Body of pancreas (tissue), 4 donors: ENCODE results near the gene GOLGA7B. TPM values are rescaled to one million over a fixed set of nuclear protein-coding genes. Genes with fewer than 3 reads are reported as not detected.

Source experiments
- ATAC-seq: fragments of 150-250 bp; one replicate; pipeline ENCODE4 v1.9.1; 2016
- DNase-seq, 4 donors: peaks; one replicate each; pipeline ENCODE4 v3.0.0-alpha.2; 2019
- H3K27ac ChIP-seq, 4 donors: fragments of 200-600 bp; sonication (generic); 1 replicate in 3 of 4; 2 replicates in 1 of 4; pipeline versions ENCODE4 v1.5.1 to v1.6.1; 2016 to 2019; ENCODE audit warnings: mild to moderate bottlenecking in 1 of 4, mixed read lengths in 1 of 4, moderate library complexity in 1 of 4
- H3K27me3 ChIP-seq, 2 donors: fragments of 200-600 bp; sonication (generic); one replicate each; pipeline ENCODE4 v1.6.0; 2016; ENCODE audit warnings: mild to moderate bottlenecking in 1 of 2
- H3K36me3 ChIP-seq, 2 donors: fragments of 200-600 bp; sonication (generic); replicated peaks in 1 of 2; 2 replicates each; pipeline ENCODE4 v1.5.1; 2016; ENCODE audit warnings: low read depth in 2 of 2; ENCODE audit not compliant: insufficient read depth in 1 of 2
- H3K4me1 ChIP-seq: fragments of 200-600 bp; sonication (generic); one replicate; pipeline ENCODE4 v1.6.0; 2016
- H3K4me3 ChIP-seq, 2 donors: fragments of 200-600 bp; sonication (generic); 1 replicate in 1 of 2; 2 replicates in 1 of 2; pipeline ENCODE4 v1.5.1; 2016 to 2019
- H3K9me3 ChIP-seq, 3 donors: fragments of 200-600 bp; sonication (generic); 1 replicate in 2 of 3; 2 replicates in 1 of 3; pipeline ENCODE4 v1.5.1; 2016
- CTCF ChIP-seq, 7 experiments: fragments of 450-650 bp in 4 of 7; fragments of 200-600 bp in 3 of 7; sonication (generic) in 3 of 7; IDR thresholded peaks; one replicate each; pipeline ENCODE4 v1.5.1; 2016 to 2019; ENCODE audit warnings: antibody characterized with exemption in 7 of 7
- POLR2A ChIP-seq, 3 donors: fragments of 450-650 bp; IDR thresholded peaks; one replicate each; pipeline ENCODE4 v1.6.1; 2016; ENCODE audit warnings: antibody characterized with exemption in 3 of 3, mild to moderate bottlenecking in 2 of 3
- WGBS, 2 donors: methylation state at CpG; one replicate each; pipeline ENCODE4 v1.1.5; 2017; 5-methylcytosine and 5-hydroxymethylcytosine counted together
- intact Hi-C: fragments of 100-400 bp; cut with DNase I; formaldehyde crosslinking; loops from one replicate; pipeline ENCODE4 v1.15.1; 2023
- total RNA-seq, 2 donors: library from RNA; depleted of rRNA; stranded (reverse); fragments of >200 nt; gene quantifications; one replicate each; pipeline ENCODE4 v1.1.0, GENCODE V29; 2016

GOLGA7B gene
- total RNA-seq, 2 donors from 2014 or later: 9.1 to 12.5 TPM

- WGBS, 2 donors: 81% methylated on average over 6 of the region's 6 CpGs
- Histone ChIP-seq H3K4me3 (no peak overlapping the region), H3K9me3 (no peaks in the 10 kb centered on the region), H3K36me3 (no peaks in the 10 kb centered on the region), H3K27me3 (no peaks in the 10 kb centered on the region), H3K27ac (no peak overlapping the region), H3K4me1 (peaks cover 4% of the 10 kb centered on the region)
- ATAC-seq (no peak), DNase-seq (no peak)
- intact Hi-C loops: no loop called here
- TF ChIP-seq CTCF (IDR thresholded peaks at IDR 0.05): no peak
- TF ChIP-seq POLR2A (IDR thresholded peaks at IDR 0.05): no peak
Measured at GRCh38 chr10:97887399-97887798, 37.8 kb downstream of the GOLGA7B start.

GRCh38 chr10:97888134-97888533, 38.5 kb downstream of the GOLGA7B start:
- ATAC-seq: no peak
- Histone ChIP-seq H3K27me3 (no peaks in the 10 kb centered on the region), H3K4me1 (peaks cover 3% of the 10 kb centered on the region), H3K4me3 (no peak overlapping the region), H3K9me3 (no peaks in the 10 kb centered on the region), H3K36me3 (no peaks in the 10 kb centered on the region), H3K27ac (no peak overlapping the region)
- TF ChIP-seq CTCF (IDR thresholded peaks at IDR 0.05): no peak
- no peak for TF ChIP-seq POLR2A (IDR thresholded peaks at IDR 0.05)
- DNase-seq: no peak
- intact Hi-C loops: no loop called here
- WGBS, 2 donors: 88 to 92% methylated on average over 7 of the region's 7 CpGs

- intact Hi-C loops: no loop called here
- WGBS, 2 donors: 56 to 62% methylated on average over 12 of the region's 12 CpGs
- H3K36me3 ChIP-seq: no peaks in the 10 kb centered on the region
- no peak for TF ChIP-seq CTCF (IDR thresholded peaks at IDR 0.05)
- no peak for TF ChIP-seq POLR2A (IDR thresholded peaks at IDR 0.05)
- H3K9me3 ChIP-seq: no peaks in the 10 kb centered on the region
- no peak overlapping the region for H3K27ac ChIP-seq
- peaks cover 3% of the 10 kb centered on the region for H3K4me1 ChIP-seq
- ATAC-seq (peak; percentile 58), DNase-seq (peak in 3 of 4 donors; percentile 26 to 53 (median 50))
- no peaks in the 10 kb centered on the region for H3K27me3 ChIP-seq
- no peak overlapping the region for H3K4me3 ChIP-seq
Measured at GRCh38 chr10:97888641-97889262, 39.1 kb downstream of the GOLGA7B start.

DNA sequence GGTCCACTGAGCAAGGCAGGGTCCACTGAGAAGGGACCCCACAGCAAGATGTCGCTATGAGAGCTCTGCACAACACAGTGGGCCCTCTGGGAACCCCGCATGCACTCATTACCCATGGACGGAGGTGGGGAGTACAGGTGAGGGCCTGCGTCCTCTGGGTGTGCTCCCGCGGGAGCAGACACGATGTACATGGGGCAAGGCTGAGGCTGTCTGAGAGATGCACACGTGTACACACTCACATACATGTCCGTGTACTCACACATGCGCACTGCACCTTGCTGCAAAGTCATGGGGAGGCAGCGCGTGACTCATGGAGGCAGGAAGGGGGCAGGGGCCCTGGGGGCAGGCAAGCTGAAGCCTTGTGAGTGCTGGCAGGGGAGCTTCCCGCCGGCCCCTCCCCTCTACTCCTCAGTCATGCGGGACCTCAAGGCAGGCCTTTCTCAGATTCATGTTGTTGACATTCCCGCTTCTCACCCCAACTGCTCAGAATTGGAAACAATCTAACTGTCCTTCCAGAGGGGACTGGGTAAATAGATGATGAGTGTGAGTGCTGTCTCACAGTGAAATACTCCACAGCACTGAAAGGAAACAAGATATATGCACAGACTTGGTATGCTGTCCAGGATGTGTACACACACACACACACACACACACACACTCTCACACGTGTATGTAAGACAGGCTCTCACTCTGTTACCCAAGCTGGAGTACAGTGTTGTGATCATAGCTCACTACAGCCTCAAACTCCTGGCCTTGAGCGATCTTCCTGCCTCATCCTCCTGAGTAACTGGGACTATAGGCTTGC, 40.0 kb downstream of the GOLGA7B start:
- Histone ChIP-seq H3K27ac (no peak overlapping the region), H3K4me1 (peaks cover 3% of the 10 kb centered on the region), H3K27me3 (no peaks in the 10 kb centered on the region), H3K4me3 (no peak overlapping the region), H3K36me3 (no peaks in the 10 kb centered on the region), H3K9me3 (no peaks in the 10 kb centered on the region)
- no peak for TF ChIP-seq POLR2A (IDR thresholded peaks at IDR 0.05)
- TF ChIP-seq CTCF (IDR thresholded peaks at IDR 0.05): no peak
- intact Hi-C loops: no loop called here
- 66 to 76% methylated on average over 15 to 18 of the region's 18 CpGs for WGBS, 2 donors
- ATAC-seq (no peak), DNase-seq (no peak)
